Peyer's patch (tissue), 4 donors: Measurements from ENCODE around the gene AMTN. TPM values are rescaled to one million over a fixed set of nuclear protein-coding genes. Genes with fewer than 3 reads are reported as not detected.

Source experiments
- DNase-seq, 3 donors: peaks; one replicate each; pipeline ENCODE4 v3.0.0-alpha.2; 2017 to 2019
- H3K27ac ChIP-seq, 4 donors: fragments of 200-600 bp; sonication (generic); one replicate each; pipeline ENCODE4 v1.5.1; 2016 to 2019
- H3K27me3 ChIP-seq, 2 donors: fragments of 200-600 bp; sonication (generic); one replicate each; pipeline ENCODE4 v1.5.1; 2019
- H3K36me3 ChIP-seq, 3 donors: fragments of 200-600 bp; sonication (generic); one replicate each; pipeline ENCODE4 v1.5.1; 2016 to 2019
- H3K4me1 ChIP-seq, 4 donors: fragments of 200-600 bp; sonication (generic); one replicate each; pipeline ENCODE4 v1.5.1; 2016 to 2019
- H3K4me3 ChIP-seq, 4 donors: fragments of 200-600 bp; sonication (generic); 1 replicate in 3 of 4; 2 replicates in 1 of 4; pipeline ENCODE4 v1.5.1; 2016 to 2019; ENCODE audit warnings: mild to moderate bottlenecking in 1 of 4
- H3K9me3 ChIP-seq, 4 donors: fragments of 200-600 bp; sonication (generic); one replicate each; pipeline ENCODE4 v1.5.1; 2016 to 2019; ENCODE audit warnings: mild to moderate bottlenecking in 1 of 4
- CTCF ChIP-seq, 6 experiments: fragments of 450-650 bp in 4 of 6; fragments of 200-600 bp in 2 of 6; sonication (generic) in 1 of 6; IDR thresholded peaks; one replicate each; pipeline ENCODE4 v1.5.1; 2017 to 2019; ENCODE audit warnings: antibody characterized with exemption in 6 of 6, mild to moderate bottlenecking in 3 of 6, moderate library complexity in 1 of 6
- POLR2A ChIP-seq, 2 donors: fragments of 450-650 bp; IDR thresholded peaks; one replicate each; pipeline ENCODE4 v1.5.1; 2017; ENCODE audit warnings: antibody characterized with exemption in 2 of 2, mild to moderate bottlenecking in 2 of 2, moderate library complexity in 2 of 2
- total RNA-seq, 4 donors: library from RNA; depleted of rRNA; stranded (reverse); fragments of >200 nt; gene quantifications; one replicate each; pipeline ENCODE4 v1.1.0, GENCODE V29; 2016

Gene AMTN
- total RNA-seq, 4 donors from 2014 or later: not detected

DNA sequence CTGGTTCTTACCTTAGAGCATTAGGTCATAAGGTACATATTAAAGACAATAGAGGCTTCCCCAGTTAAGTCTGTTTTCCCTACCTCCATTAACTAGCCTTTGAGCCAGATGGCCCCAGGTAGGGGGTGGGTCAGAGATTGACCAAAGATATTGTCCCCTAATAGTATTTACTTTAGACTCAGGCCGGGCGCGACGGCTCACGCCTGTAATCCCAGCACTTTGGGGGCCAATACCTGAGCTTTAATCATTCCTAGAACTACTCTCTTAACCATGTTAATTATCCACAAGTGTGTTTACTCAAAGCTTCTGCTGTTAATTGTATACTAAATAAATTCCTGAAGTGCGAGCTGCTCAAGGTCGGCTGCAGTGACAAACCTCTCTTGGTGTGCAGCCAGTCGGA, 45.7 kb downstream of the AMTN start:
- no peak for DNase-seq
- Histone ChIP-seq H3K36me3 (no peaks in the 10 kb centered on the region), H3K27me3 (no peaks in the 10 kb centered on the region), H3K4me1 (no peaks in the 10 kb centered on the region), H3K4me3 (no peak overlapping the region), H3K9me3 (no peaks in the 10 kb centered on the region), H3K27ac (no peak overlapping the region)
- no peak for TF ChIP-seq POLR2A (IDR thresholded peaks at IDR 0.05)
- TF ChIP-seq CTCF (IDR thresholded peaks at IDR 0.05): no peak

- Histone ChIP-seq H3K4me1 (no peaks in the 10 kb centered on the region), H3K27ac (no peak overlapping the region), H3K27me3 (no peaks in the 10 kb centered on the region), H3K4me3 (no peak overlapping the region), H3K9me3 (no peaks in the 10 kb centered on the region), H3K36me3 (no peaks in the 10 kb centered on the region)
- DNase-seq: no peak
- TF ChIP-seq CTCF (IDR thresholded peaks at IDR 0.05): no peak
- TF ChIP-seq POLR2A (IDR thresholded peaks at IDR 0.05): no peak
These were observed 52.4 kb downstream of the AMTN start for GRCh38 chr4:70570796-70571195.

GRCh38 chr4:70571772-70572171, 53.4 kb downstream of the AMTN start:
- no peak for DNase-seq
- Histone ChIP-seq H3K27me3 (no peaks in the 10 kb centered on the region), H3K4me3 (no peak overlapping the region), H3K4me1 (no peaks in the 10 kb centered on the region), H3K27ac (no peak overlapping the region), H3K36me3 (no peaks in the 10 kb centered on the region), H3K9me3 (no peaks in the 10 kb centered on the region)
- no peak for TF ChIP-seq POLR2A (IDR thresholded peaks at IDR 0.05)
- no peak for TF ChIP-seq CTCF (IDR thresholded peaks at IDR 0.05)

DNA sequence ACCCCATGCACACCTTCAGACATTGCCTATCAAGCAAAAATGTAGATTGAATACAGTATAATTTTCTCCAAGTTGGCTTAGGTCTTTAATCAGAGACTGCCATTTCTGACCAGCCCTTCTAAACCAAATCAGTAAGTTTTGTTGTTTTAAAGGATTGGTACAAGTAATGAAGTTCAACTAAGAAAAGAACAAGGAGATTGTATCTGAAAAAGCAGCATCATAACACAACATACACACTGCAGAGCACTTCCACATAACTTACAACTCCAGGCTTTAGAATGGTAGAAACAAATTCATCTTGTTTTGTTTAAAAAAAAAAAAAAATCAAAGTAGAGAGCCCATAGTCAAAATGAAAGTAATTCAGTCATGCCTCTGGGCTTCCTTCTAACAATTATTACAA, 57.6 kb downstream of the AMTN start:
- no peaks in the 10 kb centered on the region for H3K9me3 ChIP-seq
- H3K27ac ChIP-seq: no peak overlapping the region
- H3K36me3 ChIP-seq: no peaks in the 10 kb centered on the region
- H3K4me1 ChIP-seq: no peaks in the 10 kb centered on the region
- no peaks in the 10 kb centered on the region for H3K27me3 ChIP-seq
- DNase-seq: no peak
- no peak overlapping the region for H3K4me3 ChIP-seq
- TF ChIP-seq POLR2A (IDR thresholded peaks at IDR 0.05) (no peak), CTCF (IDR thresholded peaks at IDR 0.05) (no peak)

GRCh38 chr4:70577220-70577927, 59.0 kb downstream of the AMTN start:
- H3K36me3 ChIP-seq: no peaks in the 10 kb centered on the region
- DNase-seq: no peak
- TF ChIP-seq POLR2A (IDR thresholded peaks at IDR 0.05) (no peak), CTCF (IDR thresholded peaks at IDR 0.05) (no peak)
- H3K4me3 ChIP-seq: no peak overlapping the region
- no peaks in the 10 kb centered on the region for H3K27me3 ChIP-seq
- H3K27ac ChIP-seq: no peak overlapping the region
- H3K4me1 ChIP-seq: no peaks in the 10 kb centered on the region
- no peaks in the 10 kb centered on the region for H3K9me3 ChIP-seq

DNA sequence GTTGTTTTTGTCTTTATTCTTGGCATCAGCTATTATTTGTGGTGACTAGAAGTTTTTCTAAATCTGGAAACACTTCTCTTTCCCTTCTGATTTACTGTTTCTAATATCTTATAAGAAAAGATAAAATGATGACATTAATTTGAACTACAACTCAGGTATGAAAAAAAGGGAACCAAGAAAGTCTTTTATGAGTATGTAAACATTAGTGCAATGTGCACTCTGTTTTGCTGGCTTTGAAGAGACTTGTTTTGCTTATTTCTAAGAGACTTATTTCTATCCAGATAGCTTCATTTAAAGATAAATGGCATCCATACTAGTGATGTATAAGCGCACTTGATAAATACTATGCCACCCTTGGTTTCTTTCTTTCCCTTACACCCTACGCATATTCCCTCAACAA, 63.6 kb downstream of the AMTN start:
- no peaks in the 10 kb centered on the region for H3K4me1 ChIP-seq
- no peak for TF ChIP-seq CTCF (IDR thresholded peaks at IDR 0.05)
- TF ChIP-seq POLR2A (IDR thresholded peaks at IDR 0.05): no peak
- DNase-seq: no peak
- H3K4me3 ChIP-seq: no peak overlapping the region
- H3K27me3 ChIP-seq: no peaks in the 10 kb centered on the region
- H3K36me3 ChIP-seq: no peaks in the 10 kb centered on the region
- no peak overlapping the region for H3K27ac ChIP-seq
- no peaks in the 10 kb centered on the region for H3K9me3 ChIP-seq
